ENCODE data around the gene PCSK6.
"Not testable (repeated sequence)": the region's sequence is repeated elsewhere in the genome, so short reads cannot be mapped to it uniquely, and the experiment has no call there.

Gene PCSK6

DNA sequence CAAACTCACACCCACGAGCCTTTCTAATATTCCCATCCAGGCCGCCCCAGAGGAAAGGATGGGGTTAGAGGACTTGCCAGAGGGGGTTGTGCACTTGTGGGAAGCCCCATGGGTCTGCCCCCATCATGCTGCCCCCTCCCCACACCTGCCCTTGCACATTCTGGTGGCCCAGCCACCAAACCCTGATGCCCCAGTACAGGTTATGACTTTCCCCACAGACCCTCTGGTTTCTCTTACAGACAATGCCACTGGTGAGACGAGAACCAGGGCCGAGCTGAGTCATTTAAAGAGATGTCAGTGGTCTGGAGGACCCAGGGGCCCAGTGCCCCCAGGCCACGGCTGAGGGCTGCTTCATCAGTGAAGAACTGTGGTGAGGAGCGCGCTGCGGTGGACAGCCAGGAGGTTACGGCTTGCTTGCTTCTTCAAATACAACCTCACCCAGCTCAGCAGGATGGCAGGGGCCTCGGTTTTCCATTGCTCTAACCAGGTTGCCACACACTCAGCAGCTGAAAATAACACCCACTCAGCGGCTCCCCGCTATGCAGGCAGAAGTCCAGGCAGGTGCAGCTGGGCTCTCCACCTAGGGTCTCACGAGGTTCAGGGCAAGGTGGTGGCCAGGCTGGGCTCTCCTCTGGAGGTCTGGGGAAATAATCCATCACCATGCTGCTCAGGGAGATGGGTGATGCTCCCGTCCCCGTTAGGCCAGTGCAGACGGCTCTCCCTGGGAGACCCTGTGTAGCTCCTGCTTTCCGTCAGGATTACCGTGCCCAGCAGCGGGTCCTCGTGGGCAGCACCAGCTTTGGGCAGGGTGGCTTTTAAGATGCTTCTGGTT lies 180.7 kb downstream of the PCSK6 start:
- DNase-seq (ENCODE audit: low spot score) = no peak

DNA sequence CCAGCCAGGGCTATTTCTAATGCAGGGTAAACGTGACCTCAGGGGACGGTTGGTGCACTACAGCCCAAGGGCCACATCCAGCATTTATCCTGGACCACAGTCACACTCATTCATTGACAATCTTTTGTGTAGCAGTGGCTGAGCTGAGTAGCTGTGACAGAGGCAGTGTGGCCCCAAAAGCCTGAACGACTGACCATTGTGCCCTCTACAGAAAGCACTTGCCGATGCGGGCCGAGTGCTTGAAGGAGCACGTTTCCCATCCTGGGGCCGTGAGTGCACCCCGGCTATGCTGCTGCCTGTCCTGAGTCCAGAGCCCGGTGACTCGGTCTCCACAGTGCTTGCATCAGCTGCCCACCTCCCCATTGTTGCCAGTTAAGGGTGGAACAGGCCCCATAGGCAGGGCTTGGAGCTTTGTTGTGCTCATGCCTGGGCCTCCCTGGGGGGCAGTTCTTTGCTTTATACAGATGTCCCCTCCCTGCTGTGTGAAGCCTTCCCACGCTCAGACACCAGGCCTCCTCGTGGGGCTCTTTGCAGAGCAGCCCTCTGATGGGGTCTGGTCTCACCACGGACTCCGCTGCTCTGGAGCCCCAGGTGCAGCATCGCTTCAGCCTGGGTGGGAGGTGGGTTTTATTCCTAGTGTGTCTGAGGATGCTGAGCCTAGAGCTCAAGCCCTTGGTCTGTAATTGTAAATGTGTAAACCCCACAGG lies 181.5 kb downstream of the PCSK6 start:
- DNase-seq (ENCODE audit: low spot score) = no peak

DNA sequence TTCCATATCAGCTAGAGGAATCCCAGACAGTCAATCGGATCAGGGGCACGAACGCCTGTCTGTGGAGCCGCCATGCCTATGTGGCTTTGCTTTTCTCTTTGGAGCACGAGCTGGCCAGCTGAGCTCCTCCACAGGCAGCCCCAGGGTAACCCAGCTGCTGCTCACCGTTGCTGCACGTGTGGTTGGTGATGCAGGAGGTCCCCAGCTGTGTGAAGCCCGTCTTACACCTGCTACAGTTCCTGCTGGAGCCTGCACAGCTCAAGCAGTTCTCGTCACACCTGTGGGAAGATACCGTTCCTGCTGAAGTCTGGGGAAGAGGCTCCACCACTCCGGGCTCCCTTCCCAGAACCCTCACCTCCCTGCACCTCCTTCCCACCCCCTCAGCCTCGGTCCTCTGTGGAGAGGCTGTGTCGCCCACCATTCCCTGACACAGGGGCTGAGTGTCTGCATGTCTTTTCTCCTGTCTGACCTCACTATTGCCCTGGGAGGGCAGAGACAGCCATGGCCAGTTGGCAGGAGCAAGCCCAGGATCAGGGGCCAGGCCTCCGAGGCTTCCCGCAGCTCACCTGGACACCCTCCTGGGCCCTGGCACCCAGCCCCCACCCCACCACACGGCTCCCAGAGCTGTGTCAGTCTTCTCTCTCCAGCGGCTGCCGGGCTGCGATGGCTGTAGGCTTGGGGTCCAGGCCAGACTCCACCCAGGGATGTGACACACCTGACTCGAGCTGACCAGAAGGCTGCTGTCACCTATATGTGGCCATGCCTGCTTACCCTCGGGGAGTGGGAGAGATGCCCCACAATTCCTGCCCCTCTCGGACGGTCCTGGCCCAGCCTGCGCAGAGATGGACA lies 182.2 kb downstream of the PCSK6 start:
- peak; percentile 26 for DNase-seq (ENCODE audit: low spot score)

DNA sequence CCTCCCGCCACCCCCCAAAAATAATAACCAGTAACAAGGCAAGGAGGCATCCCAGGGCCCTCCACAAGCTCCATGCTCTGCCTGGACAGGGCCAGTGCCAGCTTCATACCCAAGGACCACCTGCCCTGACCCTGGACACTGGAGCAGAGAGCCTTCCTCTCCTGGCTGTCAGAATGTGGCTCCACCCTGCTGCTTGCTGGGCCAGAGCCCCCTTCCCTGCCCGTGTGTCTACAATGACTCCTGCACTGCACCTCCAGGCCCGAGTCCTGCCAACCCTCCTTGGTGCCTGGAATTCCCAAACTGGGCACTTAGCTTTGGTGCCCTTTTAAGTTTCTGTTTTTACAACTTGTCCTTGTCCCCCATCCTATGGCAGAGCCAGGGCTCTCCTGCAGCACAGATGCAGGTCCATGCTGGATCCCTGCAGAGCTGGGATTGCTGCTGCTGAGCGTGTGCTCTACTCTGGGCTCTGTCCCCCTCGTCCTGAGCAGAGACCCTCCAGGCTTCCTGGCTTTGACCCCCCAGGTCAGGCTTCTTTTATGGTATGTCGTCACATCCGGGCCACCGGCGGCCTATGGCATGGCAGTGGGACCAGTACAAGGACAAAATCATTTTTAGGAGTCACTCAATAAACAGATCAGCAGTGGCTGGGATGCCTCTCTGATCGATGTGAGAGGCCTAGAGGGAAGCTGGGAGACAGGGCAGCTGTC lies 183.0 kb downstream of the PCSK6 start:
- DNase-seq (ENCODE audit: low spot score) = no peak

DNA sequence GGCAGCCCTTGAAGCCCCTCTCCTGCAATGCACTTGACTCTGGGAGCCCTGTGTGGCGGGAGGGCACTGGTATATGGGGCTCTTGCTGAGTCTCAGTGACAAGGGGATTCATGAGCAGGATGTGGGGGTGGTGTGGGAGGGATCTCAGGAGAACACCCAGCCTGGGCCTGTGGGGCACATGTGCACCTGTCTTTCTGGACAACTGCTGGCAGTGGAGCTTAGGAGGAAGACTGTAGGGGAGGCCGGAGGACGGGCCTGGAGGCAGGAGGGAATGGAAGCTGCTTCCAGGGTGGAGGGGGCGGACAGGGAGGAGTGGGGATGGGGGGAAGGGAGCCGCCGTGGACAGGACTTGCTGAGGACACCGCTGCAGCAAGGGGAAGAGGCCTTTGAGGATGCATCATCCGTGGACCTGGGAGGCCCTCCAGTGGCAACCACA lies 183.7 kb downstream of the PCSK6 start:
- no peak for DNase-seq (ENCODE audit: low spot score)

DNA sequence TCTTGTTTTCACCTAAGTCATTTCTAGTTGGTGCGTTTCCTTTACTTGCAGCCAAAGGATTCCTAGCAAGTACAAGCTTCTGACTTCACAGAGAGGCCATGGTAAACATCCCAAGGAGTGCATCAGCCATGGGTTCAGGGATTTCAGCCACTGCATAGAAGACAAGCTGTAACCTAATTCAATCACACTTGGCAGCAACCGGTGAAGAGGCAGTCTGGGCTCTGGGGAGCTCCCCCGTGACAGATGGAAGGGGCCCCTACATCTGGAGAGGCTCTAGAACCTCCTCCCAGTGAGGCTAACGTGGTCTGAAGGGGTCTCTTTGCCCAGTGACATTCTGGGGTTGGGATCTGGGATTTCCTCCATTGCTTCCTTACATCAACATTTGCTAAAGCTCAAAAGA lies 186.1 kb downstream of the PCSK6 start:
- DNase-seq (ENCODE audit: low spot score) = no peak

DNA sequence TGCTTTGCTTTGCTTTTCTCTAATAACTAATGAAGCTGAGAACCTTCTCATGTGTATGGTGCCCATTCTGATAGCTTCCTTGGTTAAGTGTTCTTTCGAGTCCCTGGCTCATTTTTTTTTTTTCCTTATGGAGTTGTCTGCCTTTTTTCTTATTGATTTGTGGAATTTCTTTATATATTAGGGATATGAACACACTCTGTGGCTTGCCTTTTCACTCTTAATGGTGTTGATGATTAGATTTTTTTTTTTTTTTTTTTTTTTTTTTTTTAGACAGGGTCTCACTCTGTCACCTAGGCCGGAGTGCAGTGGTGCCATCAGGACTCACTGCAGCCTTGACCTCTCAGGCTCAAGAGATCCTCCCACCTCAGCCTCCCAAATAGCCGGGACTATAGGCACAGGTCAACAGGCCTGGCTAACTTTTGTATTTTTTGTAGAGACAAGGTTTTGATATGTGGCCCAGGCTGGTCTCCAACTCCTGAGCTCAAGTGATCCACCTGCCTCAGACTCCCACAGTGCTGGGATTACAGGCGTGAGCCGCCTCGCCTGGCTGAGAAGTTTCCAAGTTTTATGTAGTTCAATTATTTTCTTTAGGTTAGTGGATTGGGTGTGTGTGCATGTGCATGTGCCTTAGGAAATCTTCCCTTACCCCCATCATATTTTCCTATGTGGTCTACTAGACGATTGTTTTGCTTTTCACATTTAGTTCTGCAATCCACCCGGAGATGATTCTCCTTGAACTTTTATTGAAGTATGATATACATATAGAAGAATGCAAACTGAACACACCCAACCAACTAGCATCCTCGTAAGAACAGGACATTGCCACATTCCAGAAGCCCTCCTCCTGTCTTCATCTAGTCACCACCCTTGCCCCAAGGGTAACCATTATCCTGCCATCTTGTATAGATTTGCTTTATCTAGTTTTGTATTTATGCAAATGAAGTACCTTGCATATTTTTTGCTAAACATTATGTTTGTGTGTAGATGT lies 192.8 kb downstream of the PCSK6 start:
- DNase-seq (ENCODE audit: low spot score) = no peak

DNA sequence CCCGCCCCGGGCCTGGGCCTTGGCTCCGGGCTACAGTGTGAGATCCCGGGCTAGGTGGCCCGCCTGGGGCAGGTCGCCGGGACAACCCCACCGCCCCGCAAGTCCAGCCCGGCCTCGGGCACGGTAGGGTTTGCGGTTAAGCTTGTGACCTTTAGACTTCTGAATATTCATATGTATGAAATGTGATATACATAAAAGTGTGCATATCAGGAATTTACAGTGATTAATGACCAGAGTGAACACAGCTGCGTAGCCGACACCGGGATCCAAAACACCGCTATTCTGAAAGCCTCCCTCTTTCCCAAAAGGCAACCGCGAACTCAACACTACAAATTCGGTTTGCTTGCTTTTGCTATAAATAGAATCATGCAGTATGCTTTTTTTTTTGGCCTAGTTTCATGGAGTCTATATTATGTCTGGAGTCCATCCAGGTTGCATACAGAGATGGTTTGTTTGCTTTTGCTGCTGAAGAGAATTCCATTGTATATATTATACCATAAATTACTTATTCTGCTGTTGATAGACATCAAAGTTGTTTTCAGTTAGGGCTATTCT lies 193.8 kb downstream of the PCSK6 start:
- DNase-seq (ENCODE audit: low spot score) = no peak

DNA sequence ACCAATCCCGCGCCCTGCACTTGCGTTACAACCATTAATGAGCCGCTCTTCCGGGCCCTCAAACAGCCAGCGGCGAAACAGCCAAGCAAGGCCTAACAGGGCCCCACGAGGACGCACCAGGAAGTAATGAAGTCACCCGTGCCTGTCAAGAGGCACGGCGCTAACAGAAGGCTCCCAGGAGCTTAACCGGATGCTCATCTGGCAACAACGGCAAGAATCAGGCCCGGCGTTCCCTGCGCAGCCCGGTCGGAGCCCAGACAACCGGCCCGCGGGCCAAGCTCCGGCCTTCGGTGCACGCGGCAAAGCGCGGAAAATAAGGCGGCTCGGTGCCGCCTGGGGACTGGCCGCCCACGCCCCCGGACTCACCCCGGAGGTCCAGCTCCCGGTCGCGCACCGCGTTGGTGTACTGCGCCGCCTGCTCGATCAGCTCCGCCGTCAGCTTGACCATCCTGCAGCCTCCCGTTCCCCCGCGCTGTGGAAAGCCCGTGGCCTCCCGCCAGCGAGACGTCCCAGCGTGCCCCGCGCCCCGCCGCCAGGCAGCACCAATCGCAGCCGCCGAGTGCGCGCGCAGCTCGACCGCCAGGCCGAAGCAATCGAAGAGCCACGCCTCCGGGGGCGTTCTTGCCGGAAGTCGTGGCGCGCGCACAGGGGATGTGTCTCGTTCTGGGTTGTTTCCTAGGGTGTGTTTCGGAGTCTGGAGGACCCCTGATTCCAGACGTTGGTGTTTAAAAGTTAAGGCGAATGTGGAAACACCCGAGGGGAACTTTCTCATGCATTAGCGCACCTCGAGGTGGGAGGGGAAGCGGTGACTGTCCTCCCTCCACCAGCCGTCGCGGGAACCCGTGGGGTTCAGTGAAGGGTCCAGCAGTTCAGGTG lies 194.5 kb downstream of the PCSK6 start, which contains the start of gene SNRPA1:
Gene SNRPA1, minus strand, starts transcription at position 518 of the 876 bp plus-strand sequence. Its CDS starts 70 bp downstream, at position 448.
- peak; percentile 97 for DNase-seq (ENCODE audit: low spot score)

DNA sequence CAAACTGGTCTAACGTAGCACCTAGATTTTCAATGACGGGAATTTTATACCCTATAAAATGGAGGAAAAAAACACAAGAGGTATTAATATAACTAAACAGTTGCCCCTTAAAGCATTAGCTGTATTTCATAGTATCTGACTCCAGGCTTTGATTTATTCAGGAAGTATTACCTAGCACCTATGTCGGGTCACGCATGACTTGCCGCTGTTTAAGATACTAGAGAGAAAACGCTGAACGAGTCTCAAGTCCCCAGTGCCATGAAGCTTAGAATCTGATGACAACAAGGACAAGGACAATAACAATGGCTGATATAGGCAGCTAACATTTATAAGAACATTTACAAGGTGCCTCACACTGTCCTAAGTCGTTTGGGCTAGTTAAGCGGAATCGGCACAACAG lies 196.4 kb downstream of the PCSK6 start:
- DNase-seq (ENCODE audit: low spot score) = peak; percentile 31

DNA sequence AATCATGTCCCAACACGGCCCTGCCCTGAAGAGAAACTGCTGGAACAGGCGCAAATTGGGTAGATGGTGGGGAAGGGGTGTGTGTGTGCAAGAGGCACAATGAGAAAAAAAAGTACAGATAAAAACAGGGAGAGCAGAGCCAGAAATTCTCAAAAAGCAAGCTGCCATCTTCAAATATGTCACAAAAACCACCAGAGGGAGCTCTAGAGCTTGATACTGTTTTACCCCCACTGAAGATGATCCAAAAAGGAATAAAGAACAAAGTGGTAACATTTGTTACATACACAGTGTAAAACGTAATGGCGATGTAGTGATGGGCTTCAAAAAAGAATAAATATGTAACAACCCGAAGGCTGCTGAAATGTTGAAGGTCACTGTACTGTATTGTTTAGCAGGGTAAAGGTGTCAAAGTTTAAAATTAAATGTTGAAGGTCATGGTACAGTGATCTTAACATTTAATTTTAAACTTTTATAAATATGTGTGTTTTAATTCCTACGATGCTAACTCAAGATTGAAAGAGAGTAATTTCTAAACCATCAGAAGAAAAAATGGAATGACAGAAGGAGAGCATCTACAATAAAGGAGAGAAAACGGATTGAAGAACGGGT lies 200.5 kb downstream of the PCSK6 start:
- DNase-seq (ENCODE audit: low spot score) = peak; percentile 34

DNA sequence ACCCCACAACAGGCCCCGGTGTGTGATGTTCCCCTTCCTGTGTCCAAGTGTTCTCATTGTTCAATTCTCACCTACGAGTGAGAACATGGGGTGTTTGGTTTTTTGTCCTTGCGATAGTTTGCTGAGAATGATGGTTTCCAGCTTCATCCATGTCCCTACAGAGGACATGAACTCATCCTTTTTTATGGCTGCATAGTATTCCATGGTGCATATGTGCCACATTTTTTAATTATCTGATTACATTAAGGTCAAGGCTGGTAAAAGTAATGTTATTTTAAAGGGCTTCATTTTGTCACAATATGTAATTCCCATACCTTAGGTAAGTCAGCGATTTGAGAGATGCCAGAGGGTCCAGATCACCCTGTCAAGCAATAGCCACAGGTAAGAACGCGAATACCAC lies 202.2 kb downstream of the PCSK6 start:
- DNase-seq (ENCODE audit: low spot score) = not testable (repeated sequence)

DNA sequence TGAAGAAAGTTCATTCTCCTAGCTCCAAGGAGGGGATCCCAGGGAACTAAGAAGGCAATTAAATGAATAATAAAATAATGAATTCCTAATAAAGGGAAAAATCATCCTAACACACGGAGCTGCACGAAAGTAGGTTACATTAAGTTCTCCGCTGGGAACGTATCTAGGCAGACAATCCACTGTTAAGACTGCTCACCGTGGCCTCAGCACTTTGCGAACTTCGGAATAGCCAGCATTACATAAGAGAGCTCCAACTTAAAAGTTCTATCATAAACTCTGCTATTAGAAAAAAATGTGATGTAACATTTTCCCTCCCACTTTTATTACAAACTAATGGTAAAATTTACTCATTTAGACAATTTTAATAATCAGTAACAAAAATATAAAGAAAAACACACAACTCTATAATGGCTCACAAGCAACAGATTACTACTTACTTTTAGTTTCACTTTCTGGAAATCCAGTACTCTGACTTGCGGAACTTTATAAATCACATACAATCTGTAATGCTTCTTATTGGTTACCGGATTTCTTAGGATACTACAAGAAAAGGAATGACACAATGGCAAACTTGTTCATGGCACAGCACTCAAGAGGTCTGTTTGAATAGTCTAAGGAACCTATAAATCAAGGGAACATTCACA lies 202.9 kb downstream of the PCSK6 start:
- DNase-seq (ENCODE audit: low spot score) = no peak

DNA sequence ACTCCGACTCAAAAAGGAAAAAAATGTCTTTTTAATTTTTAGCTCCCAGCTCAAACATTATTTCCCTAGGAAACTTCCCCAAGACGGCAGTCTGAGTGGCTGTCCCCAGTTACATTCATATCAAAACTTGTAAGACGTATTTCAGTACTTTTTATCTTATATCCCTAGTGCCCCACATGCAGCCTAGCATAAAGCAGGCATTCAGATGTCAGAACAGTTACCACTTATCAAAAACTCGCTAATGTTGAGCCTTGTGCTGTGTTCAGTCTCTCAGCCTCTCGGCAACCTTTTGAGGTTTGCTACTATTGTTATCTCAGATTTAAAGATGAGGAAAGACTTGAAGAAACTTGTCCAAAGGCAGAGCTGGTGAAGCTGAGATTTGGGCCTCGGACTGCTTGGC lies 205.6 kb downstream of the PCSK6 start:
- peak; percentile 23 for DNase-seq (ENCODE audit: low spot score)

DNA sequence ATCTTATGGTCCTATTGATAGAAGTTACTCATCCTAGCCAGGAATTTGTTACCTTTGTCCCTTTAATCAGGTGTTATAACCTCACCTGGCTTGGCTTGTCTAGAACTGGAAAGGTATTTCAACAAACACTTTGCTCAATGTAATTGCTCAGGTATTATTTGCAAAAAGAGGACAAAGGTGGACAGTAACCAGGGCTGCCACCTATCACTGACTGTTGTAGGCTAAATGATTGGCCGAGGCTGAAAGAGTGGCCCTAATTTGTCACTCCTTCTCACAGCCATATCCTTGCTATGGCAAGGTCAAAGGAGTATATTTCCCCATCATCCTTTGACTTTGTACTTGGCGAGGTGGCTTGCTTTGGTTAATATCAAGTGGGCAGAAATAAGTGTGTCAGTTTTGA lies 209.5 kb downstream of the PCSK6 start:
- no peak for DNase-seq (ENCODE audit: low spot score)

DNA sequence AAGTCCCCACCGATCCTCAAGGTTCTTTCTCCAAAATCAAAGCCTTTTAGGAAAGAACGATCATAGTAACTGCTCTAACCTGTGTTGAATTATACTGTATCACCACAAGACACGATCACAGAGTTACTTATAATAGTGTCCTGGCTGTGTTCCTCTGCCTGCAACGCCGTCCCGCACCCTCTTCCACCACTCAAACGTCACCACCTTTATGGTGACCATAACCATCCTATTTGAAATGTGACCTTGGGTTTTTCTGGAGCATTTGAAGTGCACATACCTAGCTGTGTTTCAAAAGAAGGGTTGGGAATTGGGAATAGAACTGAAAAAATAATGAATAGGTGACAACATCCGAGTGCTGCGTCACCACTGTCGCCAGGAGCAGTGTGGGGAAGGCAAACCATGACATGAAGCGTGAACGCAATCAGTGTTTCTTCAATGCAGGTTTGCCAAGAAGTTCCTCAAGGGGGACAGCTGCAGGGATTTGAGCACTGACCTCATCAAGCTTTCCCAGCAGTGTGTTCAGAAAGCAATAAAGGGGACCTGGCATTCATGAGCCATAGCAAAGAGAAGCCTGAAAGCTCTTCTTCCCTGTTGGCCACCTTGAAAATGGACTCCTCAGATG lies 211.5 kb downstream of the PCSK6 start:
- no peak for DNase-seq (ENCODE audit: low spot score)

DNA sequence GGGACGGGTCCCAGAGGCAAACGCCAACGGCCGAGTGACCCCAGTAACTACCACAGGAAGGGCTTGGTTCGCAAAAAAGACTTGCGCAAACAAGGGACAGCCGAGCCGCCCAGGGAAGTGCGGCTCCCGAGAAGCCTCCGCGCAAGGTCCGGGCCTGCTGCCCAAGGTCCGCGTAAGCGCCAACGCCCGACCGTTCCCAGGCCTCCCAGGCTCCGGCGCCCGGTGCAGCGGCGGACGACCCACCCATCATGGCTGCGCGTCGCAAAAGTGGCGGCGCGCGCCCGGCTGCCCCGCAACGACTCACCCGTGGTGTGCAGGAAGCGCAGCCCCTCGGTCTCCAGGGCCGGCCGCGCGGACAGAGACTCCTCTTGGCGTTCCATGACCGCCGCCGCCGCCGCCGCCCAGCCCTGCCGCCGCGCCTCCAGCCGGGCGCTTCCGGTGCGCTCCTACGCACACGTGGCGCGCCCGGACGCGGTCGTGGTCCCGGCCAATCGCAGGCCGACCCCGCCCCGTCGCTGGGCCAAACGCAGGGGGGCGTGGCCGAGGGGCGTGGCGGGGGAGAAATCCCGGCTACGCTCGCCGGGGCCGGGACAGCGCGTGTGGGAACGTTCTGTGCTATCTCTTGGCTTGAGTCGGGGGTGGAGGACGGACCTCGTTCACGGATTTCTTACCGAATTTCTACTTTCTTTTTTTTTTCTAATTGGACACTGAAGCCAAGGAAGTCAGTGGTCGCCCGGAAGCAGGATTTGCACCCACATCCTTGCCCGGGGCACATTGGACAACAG lies 212.3 kb downstream of the PCSK6 start, which contains the start of gene SELENOS:
Gene SELENOS, minus strand, starts transcription at position 448 of the 785 bp plus-strand sequence. Its CDS starts 68 bp downstream, at position 380.
- peak; percentile 92 for DNase-seq (ENCODE audit: low spot score)

Data from ecto neural progenitor cell (in vitro differentiated cells).